ENCODE results near the gene YIPF3.
"Not testable (repeated sequence)": the region's sequence is repeated elsewhere in the genome, so short reads cannot be mapped to it uniquely, and the experiment has no call there.

Gene YIPF3

GRCh38 chr6:43493230-43493629 lies 23.5 kb downstream of the YIPF3 start:
- no peak for DNase-seq (ENCODE audit: low spot score)

DNA sequence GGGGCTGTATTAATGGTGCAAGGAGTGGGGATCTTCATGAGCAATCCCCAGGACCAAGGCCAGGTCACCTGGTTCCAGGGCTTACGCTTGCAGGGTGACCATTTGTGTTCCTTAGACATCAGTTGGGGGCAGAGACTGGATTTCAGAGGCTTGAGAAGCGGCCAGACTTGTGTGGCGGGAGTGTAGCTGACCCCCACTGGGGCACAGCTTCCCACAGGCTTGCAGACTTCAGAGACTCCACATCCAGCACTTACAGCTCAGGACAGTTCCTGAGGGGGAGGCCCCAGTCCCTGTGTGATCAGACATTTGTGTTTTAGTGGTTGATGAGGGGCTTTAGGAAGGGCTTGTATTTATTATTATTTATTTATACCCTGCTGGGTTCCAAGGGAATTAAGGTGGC lies 24.1 kb downstream of the YIPF3 start:
- peak; percentile 49 for DNase-seq (ENCODE audit: low spot score)

GRCh38 chr6:43491750-43492661 lies 24.7 kb downstream of the YIPF3 start:
- DNase-seq (ENCODE audit: low spot score) = peak; percentile 87

- DNase-seq (ENCODE audit: low spot score) = peak; percentile 56
Measured at GRCh38 chr6:43490523-43490939, 26.2 kb downstream of the YIPF3 start.

GRCh38 chr6:43489277-43490072 lies 27.3 kb downstream of the YIPF3 start:
- no peak for DNase-seq (ENCODE audit: low spot score)

DNA sequence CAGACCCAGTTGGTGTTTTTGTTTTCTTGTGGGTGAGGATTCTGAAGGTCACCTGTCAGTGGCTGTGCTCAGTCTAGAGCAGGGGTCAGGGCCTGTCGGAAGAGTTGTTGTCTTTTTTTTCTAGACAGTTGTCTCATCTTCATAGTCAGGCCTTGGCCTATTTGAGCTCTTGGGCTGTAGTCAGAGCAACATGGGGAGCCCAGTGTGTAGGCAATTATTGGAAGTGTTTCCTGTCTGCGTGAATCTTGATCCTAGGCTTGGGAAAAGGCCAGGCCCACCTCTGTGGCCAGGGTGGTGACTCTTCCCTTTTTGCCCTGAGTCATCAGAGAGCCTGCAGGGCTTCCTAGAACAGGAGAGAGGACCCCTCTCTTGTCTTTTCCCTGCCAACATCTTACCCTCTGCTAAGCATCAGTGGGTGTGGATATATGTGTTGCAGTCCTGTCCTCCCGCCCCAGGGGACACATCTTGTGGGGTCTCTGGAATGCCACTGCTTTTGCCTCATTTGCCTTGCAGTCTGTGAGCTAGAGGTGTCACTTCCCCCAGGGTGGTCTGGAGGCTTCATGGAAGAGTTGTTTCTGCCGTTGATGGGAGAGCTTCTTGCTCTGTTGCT lies 28.0 kb downstream of the YIPF3 start:
- no peak for DNase-seq (ENCODE audit: low spot score)

DNA sequence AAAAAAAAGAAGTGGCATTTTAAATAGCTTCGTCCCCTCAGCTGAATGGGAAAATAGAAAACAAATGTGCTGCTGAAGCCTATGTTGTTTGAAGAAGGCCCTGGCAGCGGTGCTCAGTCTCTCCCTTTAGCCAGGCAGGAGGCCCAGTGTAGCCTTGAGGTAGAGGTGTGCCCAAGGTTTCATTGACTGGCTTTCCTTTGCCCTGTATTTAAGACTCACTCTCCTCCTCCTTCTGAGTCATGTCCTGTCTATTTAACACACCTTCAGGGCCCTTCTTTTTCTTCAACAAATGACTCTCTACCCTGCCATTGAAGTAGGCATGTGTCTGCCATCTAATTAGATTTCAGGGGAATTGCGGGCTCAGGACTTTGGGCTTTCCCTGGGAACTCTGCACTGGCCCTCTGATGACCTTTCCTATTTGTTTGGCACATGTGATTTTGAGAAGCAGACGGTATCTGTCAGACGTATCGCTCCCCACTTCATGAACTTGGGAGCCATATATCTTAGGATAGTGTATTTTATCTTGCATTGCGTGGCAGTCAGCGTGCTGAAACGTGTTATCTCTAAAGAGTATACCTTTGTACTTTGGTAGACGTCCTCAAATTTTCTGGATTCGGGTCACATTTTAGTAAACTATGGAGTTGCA lies 35.0 kb downstream of the YIPF3 start:
- DNase-seq (ENCODE audit: low spot score) = no peak

DNA sequence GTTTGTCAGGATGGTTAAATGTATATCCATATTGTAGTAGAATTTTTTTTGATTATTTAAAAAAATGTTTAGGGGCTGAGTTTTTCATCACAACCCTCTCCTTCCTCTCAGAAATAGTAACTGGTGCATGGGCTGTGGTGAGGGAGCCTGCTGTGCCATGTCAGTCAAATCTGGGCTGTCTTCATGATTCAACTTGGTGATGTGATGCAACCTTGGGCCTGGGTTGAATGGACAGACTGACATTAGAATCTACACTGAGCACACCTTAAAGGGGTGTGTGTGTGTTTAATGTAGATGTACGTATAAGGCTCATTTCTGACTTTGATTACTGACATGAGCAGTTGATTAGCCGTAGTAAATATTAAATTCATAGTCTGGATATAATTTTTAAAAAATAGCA lies 35.7 kb downstream of the YIPF3 start:
- DNase-seq (ENCODE audit: low spot score) = no peak

GRCh38 chr6:43478008-43478372 lies 38.7 kb downstream of the YIPF3 start:
- DNase-seq (ENCODE audit: low spot score) = peak; percentile 34

DNA sequence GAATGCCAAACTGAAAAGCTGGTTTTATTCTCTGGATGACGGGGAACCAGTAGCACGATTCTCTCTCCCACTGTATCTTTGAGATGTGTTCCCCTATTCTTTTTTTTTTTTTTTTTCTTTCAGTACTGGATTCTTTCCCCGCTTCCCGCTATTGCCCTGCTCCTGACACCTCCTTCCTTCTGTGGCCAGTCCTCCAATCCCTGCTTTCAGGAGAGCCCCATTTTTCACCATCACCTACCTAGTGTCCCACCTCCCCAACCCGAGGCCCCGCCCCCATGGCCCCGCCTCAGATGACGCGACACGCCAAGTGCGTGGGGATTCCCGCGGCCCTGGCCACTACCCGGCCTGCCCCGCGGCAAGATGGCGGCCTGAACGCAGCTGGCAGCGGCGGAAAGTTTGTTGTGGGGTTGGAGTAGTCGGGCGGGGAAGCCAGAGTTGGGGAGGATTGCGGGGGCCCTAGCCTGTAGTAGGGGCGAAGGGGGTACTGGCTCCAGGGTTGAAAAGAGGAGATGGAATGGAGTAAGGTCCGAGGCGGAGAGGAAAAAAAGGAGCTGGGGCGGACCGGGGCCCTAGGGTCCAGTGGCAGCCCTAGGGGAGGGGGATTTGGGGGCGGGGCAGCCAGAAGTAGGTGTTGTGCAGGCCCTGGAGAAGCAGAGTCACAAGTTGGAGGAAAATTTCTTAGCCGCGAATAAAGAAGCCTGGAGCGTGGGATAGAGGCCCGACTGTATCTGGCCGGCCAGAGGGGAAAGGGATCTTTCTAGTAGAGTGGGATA lies 39.3 kb downstream of the YIPF3 start, which contains the start of gene TJAP1:
TSS of gene TJAP1 (plus strand) at position 336 of the 773 bp plus-strand sequence. CDS start 21,432 bp downstream, outside the sequence.
- DNase-seq (ENCODE audit: low spot score) = peak; percentile 85

DNA sequence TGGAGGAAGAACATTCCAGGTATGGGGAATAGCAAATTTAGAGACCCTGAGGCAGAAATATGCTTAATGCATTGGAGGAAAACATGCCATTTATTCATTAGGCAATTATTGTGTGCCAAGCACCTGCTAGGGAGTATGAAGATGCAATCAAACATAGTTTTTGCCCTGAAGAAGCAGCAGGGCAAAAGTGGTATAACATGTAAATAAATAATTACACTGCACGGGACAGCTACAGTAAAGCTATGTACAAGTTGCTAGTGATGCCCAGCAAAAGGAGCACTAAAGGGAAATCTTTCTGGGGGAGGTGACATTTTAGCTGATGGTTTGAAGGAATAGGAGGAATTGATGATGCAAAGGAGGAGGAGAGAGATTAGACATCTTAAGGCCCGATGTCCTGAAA lies 40.0 kb downstream of the YIPF3 start:
- no peak for DNase-seq (ENCODE audit: low spot score)

GRCh38 chr6:43475516-43475915 lies 41.2 kb downstream of the YIPF3 start:
- DNase-seq (ENCODE audit: low spot score) = no peak

- DNase-seq (ENCODE audit: low spot score) = no peak
Measured at GRCh38 chr6:43472515-43472914, 44.2 kb downstream of the YIPF3 start.

DNA sequence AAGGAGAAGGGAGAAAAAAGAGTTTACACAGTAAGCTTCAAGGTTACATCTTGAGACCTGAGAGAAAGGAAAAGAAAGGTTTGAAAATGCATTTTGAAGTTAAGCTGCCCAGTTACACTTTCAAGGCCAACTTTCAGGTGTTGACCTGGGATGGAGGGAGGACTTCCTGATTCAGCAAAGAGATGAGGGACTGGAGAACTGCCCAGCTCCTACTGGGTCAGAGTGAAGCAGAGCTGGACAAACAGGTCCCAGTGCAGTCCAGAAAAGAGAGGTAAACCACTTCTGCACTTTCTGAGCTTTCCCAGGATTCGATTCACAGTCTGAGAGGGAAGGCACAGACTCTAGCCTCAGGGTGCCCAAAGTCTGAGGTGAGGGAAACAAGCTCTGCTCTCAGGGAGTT lies 45.3 kb downstream of the YIPF3 start:
- DNase-seq (ENCODE audit: low spot score) = no peak

DNA sequence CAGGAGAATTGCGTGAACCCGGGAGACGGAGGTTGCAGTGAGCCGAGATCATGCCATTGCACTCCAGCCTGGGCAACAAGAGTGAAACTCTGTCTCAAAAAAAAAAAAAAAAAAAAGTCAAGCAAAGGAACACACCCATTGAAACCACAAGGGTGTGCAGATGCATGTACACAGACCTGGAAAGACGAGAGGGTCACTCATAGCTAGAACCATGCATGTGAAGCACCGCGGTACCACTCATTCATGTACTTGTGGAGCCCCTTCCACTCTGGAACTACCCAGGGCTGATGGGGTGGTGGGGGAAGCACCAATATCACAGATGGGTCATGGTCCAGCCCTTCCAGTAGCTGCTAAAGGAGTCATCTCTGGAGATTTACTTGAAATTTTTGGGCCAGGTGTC lies 46.8 kb downstream of the YIPF3 start:
- no peak for DNase-seq (ENCODE audit: low spot score)

DNA sequence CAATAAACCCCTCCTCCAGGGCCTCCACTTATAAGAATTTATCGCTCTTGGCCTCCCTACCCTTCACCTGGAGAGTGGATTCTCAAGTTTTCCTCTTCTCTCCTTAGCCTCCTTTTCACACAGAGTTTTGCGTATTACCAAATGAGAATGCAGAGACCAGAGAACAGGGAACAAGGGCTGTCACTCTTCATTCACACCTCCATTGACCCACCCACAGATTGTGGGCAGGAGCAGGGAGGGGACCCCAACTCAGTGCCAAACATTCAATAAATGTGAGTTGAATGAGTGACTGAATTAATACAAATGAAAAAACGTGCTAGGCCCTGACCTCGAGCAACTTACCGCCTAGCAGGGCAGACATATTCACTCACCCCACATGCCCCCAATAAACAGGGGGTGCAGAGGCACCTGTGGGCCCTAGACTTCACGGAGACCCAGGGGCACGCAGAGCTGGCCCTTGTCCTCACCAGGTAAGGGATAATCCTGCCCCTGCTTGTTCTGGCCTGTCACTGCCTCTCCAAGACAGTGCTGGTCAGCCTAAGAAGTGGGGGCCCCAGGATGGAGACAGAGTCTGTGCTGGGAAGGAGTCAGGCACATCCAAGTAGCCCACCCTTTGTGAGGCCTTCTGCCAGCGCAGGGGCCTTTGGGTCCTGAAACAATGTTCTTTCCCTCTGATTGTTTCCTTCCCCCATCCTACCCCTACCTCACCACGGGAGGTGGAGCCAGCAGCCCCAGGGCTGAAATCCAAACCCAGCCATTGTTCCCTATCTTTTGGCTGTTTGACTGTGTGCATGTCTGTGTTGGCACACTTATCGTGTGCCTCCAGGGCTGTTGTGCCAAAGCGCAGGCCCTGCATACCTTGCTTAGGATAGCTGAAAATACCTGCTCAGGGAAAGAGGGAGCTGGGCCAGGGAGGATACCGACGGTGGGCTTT lies 47.7 kb downstream of the YIPF3 start:
- no peak for DNase-seq (ENCODE audit: low spot score)

DNA sequence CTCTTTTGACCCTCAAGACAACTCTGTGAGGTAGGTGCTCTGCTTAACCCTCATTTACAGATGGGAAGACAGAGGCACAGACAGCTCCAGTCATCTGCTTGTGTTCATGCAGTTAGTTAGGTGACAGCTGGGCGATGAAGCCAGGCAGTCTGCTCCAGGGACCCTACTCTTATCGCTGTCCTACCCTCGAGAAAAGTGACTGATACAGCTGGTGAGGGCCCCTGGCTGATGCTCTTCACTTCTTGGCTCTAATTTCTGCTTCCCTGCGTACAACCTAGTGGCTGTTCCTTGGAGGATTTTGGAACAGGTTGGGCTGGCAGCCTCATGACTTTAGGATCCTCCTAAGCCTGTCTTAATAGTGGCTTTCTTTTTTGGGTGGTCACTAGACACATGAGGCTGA lies 48.5 kb downstream of the YIPF3 start:
- DNase-seq (ENCODE audit: low spot score) = no peak

- no peak for DNase-seq (ENCODE audit: low spot score)
Measured at GRCh38 chr6:43467752-43468151, 49.0 kb downstream of the YIPF3 start.

GRCh38 chr6:43467265-43467664 lies 49.5 kb downstream of the YIPF3 start:
- not testable (repeated sequence) for DNase-seq (ENCODE audit: low spot score)

- DNase-seq (ENCODE audit: low spot score) = no peak
Measured at GRCh38 chr6:43465948-43466347, 50.8 kb downstream of the YIPF3 start.

All from hepatic stellate cell (primary cell).